Ovary (tissue), 3 donors: ENCODE measurements around the gene RAD51C.

Source experiments
- CTCF ChIP-seq, 3 donors: fragments of 450-650 bp in 2 of 3; fragments of 200-600 bp in 1 of 3; IDR thresholded peaks; one replicate each; pipeline versions ENCODE4 v1.5.1 to v1.8.0; 2016 to 2022; ENCODE audit warnings: antibody characterized with exemption in 3 of 3, mild to moderate bottlenecking in 1 of 3
- EP300 ChIP-seq: sonication (generic); formaldehyde crosslinking; IDR thresholded peaks from one replicate; pipeline ENCODE4 v1.6.1; 2017; ENCODE audit warnings: antibody characterized with exemption
- POLR2A ChIP-seq: fragments of 450-650 bp; IDR thresholded peaks from one replicate; pipeline ENCODE4 v1.6.1; 2017; ENCODE audit warnings: antibody characterized with exemption, mild to moderate bottlenecking, moderate library complexity
- donor health status: DM: no; HTN: no; CAD: no.

- no peak for TF ChIP-seq CTCF (IDR thresholded peaks at IDR 0.05)
- no peak for TF ChIP-seq POLR2A
- no peak for TF ChIP-seq EP300
Observed at GRCh38 chr17:58643147-58643546, 49.3 kb upstream of the RAD51C start.
